Measurements from ENCODE around the gene NEK7.
"Not testable (repeated sequence)": the region's sequence is repeated elsewhere in the genome, so short reads cannot be mapped to it uniquely, and the experiment has no call there.

DNA sequence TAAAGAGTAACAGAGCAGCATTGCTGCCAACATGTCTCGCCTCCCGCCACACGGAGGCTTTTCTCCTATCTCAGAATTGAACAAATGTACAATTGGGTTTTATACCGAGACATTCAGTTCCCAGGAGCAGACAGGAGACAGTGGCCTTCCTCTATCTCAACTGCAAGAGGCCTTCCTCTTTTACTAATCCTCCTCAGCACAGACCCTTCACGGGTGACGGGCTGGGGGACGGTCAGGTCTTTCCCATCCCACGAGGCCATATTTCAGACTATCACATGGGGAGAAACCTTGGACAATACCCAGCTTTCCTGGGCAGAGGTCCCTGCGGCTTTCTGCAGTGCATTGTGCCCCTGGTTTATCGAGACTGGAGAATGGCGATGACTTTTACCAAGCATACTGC is 26.7 kb upstream of the NEK7 start:
- TF ChIP-seq, protein P1, sequence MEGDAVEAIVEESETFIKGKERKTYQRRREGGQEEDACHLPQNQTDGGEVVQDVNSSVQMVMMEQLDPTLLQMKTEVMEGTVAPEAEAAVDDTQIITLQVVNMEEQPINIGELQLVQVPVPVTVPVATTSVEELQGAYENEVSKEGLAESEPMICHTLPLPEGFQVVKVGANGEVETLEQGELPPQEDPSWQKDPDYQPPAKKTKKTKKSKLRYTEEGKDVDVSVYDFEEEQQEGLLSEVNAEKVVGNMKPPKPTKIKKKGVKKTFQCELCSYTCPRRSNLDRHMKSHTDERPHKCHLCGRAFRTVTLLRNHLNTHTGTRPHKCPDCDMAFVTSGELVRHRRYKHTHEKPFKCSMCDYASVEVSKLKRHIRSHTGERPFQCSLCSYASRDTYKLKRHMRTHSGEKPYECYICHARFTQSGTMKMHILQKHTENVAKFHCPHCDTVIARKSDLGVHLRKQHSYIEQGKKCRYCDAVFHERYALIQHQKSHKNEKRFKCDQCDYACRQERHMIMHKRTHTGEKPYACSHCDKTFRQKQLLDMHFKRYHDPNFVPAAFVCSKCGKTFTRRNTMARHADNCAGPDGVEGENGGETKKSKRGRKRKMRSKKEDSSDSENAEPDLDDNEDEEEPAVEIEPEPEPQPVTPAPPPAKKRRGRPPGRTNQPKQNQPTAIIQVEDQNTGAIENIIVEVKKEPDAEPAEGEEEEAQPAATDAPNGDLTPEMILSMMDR (IDR thresholded peaks at IDR 0.05) = not testable (repeated sequence)
- not testable (repeated sequence) for TF ChIP-seq POLR2A (IDR thresholded peaks at IDR 0.05)

Measured in suprapubic skin (tissue), 3 donors.